Measurements from ENCODE around the gene PMF1.

Gene PMF1

DNA sequence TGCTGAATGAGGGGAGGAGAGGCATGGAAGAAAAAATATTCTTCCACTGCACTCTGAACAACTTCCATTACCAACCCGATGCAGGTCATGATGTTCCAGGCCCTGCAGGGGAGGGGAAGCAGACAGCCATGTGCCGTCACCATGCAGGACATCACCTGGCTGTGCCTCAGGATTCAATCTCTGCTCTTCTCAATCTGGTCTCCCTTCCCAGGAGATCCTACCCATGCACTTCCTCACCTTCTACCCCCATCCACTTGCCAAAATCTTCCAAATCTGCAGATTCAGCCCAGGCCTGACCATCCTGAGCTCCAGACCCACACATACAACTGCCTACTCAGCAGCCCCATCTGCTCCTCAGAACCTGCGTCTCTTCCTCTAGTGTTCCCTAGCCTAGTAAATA lies 40.8 kb downstream of the PMF1 start:
- no peaks in the 10 kb centered on the region for H3K27me3 ChIP-seq (replicated peaks; ENCODE audit: control insufficient read depth, insufficient read depth, low read length)
- no peak for DNase-seq (ENCODE audit: low read depth)
- H3K9ac ChIP-seq (ENCODE audit: low read length), result no peak overlapping the region
- H3K4me1 ChIP-seq (ENCODE audit: control insufficient read depth, insufficient read depth, low read length), result no peaks in the 10 kb centered on the region
- no peak overlapping the region for H3K4me3 ChIP-seq (ENCODE audit: low read length)
- H3K9me3 ChIP-seq (ENCODE audit: control insufficient read depth, low read length), result no peaks in the 10 kb centered on the region
- peaks cover 91% of the 10 kb centered on the region for H3K36me3 ChIP-seq (ENCODE audit: control insufficient read depth, insufficient read depth, low read length, severe bottlenecking)

DNA sequence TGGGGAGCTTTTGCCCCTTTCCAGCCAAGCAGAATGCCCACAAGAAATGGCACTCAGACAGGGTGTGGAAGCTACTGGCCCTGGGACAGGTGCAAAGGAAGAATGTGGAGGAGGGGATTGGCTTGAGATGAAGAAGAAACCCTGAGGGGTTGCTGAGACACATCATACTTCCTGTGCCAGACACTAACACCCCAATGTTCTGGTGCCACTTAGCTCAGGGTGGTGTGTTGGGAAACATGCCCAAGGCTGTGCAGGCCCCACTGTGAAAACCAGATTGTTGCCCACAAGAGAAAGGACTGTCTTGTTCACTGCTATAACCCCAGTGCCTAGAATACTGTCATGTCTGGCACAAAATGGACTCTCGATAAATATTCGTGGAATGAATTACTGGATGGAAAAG lies 44.9 kb downstream of the PMF1 start:
- no peak overlapping the region for H3K9ac ChIP-seq (ENCODE audit: low read length)

DNA sequence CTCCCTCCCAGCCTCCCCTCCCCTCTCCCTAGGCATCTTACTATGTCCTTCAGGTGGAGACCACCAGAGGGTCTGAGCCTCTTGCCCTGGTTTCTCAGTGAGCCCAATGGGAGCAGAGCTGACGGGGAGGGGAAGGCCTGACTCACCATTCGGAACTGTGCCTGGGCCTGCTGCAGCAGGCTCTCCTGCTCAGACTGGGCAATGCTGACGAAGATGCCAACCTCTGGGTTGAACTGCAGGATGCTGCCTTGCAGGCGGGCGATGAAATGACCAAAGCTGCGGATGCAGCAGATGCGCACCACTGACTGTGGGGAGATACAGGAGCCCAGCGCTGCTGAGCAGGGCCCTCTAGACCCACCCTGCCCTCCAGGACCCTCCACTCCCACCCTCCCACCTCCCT lies 46.1 kb downstream of the PMF1 start:
- DNase-seq (ENCODE audit: low read depth), result no peak
- no peak overlapping the region for H3K9ac ChIP-seq (ENCODE audit: low read length)
- no peaks in the 10 kb centered on the region for H3K9me3 ChIP-seq (ENCODE audit: control insufficient read depth, low read length)
- H3K27me3 ChIP-seq (replicated peaks; ENCODE audit: control insufficient read depth, insufficient read depth, low read length), result no peaks in the 10 kb centered on the region
- H3K36me3 ChIP-seq (ENCODE audit: control insufficient read depth, insufficient read depth, low read length, severe bottlenecking), result peaks cover 86% of the 10 kb centered on the region
- no peak overlapping the region for H3K4me3 ChIP-seq (ENCODE audit: low read length)
- H3K4me1 ChIP-seq (ENCODE audit: control insufficient read depth, insufficient read depth, low read length), result peaks cover 13% of the 10 kb centered on the region

More for the DNA sequence above, 44.9 kb downstream of the PMF1 start:
- Histone ChIP-seq H3K4me3 (ENCODE audit: low read length) (no peak overlapping the region), H3K4me1 (ENCODE audit: control insufficient read depth, insufficient read depth, low read length) (peaks cover 6% of the 10 kb centered on the region), H3K27me3 (replicated peaks; ENCODE audit: control insufficient read depth, insufficient read depth, low read length) (no peaks in the 10 kb centered on the region), H3K9me3 (ENCODE audit: control insufficient read depth, low read length) (no peaks in the 10 kb centered on the region), H3K36me3 (ENCODE audit: control insufficient read depth, insufficient read depth, low read length, severe bottlenecking) (peaks cover 86% of the 10 kb centered on the region)
- DNase-seq (ENCODE audit: low read depth), result no peak

DNA sequence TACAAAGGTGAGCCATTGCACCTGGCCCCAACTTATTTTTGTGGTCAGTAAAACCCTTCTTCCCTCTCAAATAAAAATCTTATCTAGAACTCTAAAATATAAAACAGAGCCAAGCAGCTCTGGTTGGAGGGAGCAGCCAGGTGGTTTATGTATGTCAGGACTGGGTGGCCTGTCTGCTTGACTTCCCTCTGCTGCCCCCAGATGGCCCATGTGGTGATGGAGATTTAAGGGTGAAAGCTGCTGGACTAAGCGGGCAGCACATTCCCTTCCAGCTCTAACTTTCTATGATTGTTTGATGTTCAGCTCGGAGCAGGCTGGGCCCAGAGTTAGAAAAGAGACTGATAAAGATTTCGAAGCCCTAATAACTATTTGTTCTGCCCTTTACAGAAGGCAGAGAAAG lies 47.0 kb downstream of the PMF1 start:
- Histone ChIP-seq H3K4me1 (ENCODE audit: control insufficient read depth, insufficient read depth, low read length) (peaks cover 13% of the 10 kb centered on the region), H3K4me3 (ENCODE audit: low read length) (no peak overlapping the region), H3K9me3 (ENCODE audit: control insufficient read depth, low read length) (no peaks in the 10 kb centered on the region), H3K36me3 (ENCODE audit: control insufficient read depth, insufficient read depth, low read length, severe bottlenecking) (peaks cover 85% of the 10 kb centered on the region), H3K9ac (ENCODE audit: low read length) (no peak overlapping the region), H3K27me3 (replicated peaks; ENCODE audit: control insufficient read depth, insufficient read depth, low read length) (no peaks in the 10 kb centered on the region)
- no peak for DNase-seq (ENCODE audit: low read depth)

DNA sequence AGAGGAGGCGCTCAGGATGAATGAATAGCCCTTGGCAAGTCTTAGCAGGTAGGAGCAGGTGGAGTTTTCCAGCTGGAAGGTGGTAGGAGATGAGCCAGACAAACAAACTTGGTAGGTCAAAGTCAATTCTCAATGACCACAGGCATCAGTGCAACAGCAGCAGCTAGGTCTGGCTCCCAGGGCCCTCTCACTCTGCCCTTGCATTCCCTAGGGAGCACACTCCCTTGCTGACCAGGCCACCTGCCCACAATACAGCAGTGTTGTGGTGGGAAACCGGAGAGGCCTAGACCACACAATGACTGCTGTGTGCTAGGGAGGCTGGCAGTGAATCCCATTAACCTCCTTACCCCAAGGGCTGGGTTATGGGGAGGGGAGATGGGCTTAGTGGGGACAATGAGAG lies 48.1 kb downstream of the PMF1 start:
- Histone ChIP-seq H3K4me1 (ENCODE audit: control insufficient read depth, insufficient read depth, low read length) (peaks cover 13% of the 10 kb centered on the region), H3K36me3 (ENCODE audit: control insufficient read depth, insufficient read depth, low read length, severe bottlenecking) (peaks cover 90% of the 10 kb centered on the region), H3K9me3 (ENCODE audit: control insufficient read depth, low read length) (no peaks in the 10 kb centered on the region), H3K4me3 (ENCODE audit: low read length) (no peak overlapping the region), H3K27me3 (replicated peaks; ENCODE audit: control insufficient read depth, insufficient read depth, low read length) (no peaks in the 10 kb centered on the region), H3K9ac (ENCODE audit: low read length) (no peak overlapping the region)
- no peak for DNase-seq (ENCODE audit: low read depth)

DNA sequence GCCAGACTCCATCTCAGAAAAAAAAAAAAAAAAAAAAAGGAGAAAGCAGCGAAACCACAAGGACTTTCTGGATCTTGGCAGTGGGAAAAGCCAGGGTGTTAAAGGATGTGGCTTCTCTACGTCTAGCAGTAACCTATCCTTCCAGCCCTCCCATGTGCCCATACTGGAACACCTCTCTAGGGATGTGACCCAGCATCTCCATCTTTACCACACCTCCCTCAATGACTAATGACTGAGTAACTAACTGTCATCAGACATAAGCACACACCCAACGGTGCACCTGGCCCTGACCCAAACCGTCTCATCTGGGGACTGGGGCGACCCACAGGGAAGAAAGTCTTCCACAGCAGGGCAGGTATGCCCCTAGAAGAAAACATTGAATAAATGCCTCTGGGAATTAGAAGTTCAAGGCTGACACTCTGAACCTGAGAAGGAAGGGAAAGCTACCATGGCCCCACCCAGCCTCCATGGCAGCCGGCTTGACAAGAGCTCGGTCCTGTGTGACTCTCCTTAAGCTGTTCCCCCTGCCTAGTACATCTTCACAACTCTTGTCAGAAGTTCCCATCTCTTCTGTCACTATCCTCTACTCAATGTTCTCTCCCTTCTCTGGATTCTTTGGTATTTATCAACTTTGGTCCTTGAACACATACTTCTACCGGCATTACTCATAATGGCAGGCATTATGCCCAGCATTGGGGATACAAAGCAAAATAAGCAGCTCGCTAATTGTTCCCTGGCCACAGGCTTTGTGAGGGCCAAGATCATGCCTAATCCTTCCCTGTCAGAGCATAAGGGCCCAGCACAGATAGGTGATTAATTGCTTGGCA lies 49.9 kb downstream of the PMF1 start:
- DNase-seq (ENCODE audit: low read depth), result peak; percentile 67
- H3K9me3 ChIP-seq (ENCODE audit: control insufficient read depth, low read length), result no peaks in the 10 kb centered on the region
- peak overlapping the region; percentile 35 for H3K4me3 ChIP-seq (ENCODE audit: low read length)
- no peaks in the 10 kb centered on the region for H3K27me3 ChIP-seq (replicated peaks; ENCODE audit: control insufficient read depth, insufficient read depth, low read length)
- H3K9ac ChIP-seq (ENCODE audit: low read length), result no peak overlapping the region
- H3K36me3 ChIP-seq (ENCODE audit: control insufficient read depth, insufficient read depth, low read length, severe bottlenecking), result peaks cover 90% of the 10 kb centered on the region
- peaks cover 13% of the 10 kb centered on the region for H3K4me1 ChIP-seq (ENCODE audit: control insufficient read depth, insufficient read depth, low read length)

DNA sequence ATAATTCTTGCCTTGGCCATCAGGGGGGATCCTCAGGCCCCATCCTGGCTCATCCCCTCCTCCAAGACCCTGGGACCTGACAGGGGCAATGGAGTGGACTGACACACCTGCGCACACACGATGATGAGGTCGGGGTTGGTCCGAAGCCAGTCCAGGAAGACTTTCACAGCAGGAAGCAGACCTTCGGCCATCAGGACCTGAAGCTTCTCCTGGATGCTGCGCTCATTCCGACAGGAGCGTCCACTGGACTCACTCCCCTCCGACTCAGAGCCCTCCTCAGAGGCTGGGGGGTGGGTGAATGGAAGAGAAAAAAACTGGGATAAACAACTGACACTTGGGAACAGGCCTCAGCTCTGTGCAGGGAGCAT lies 50.5 kb downstream of the PMF1 start:
- Histone ChIP-seq H3K36me3 (ENCODE audit: control insufficient read depth, insufficient read depth, low read length, severe bottlenecking) (peaks cover 90% of the 10 kb centered on the region), H3K4me3 (ENCODE audit: low read length) (no peak overlapping the region)

DNA sequence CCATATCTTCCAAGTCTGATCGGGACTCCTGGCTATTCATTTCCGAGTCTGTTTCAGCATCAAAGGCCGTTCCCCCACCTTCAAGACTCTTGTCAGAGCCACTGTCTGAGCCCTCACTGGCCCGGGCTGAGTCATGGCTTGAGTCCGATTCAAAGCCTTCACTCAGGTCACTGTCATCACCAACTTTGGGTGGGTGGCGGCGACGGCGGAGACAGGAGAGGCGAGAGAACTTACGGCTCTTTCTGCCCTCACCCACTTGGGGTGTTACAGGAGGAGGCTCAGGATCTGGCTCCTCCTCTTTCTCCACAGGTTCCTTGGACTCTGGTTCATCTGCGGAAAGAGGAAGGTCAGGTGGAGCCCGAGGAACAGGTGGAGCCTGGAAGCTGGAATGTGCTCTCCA lies 53.2 kb downstream of the PMF1 start:
- Histone ChIP-seq H3K9me3 (ENCODE audit: control insufficient read depth, low read length) (no peaks in the 10 kb centered on the region), H3K27me3 (replicated peaks; ENCODE audit: control insufficient read depth, insufficient read depth, low read length) (no peaks in the 10 kb centered on the region), H3K4me3 (ENCODE audit: low read length) (no peak overlapping the region), H3K4me1 (ENCODE audit: control insufficient read depth, insufficient read depth, low read length) (peaks cover 13% of the 10 kb centered on the region), H3K9ac (ENCODE audit: low read length) (no peak overlapping the region), H3K36me3 (ENCODE audit: control insufficient read depth, insufficient read depth, low read length, severe bottlenecking) (peaks cover 85% of the 10 kb centered on the region)
- no peak for DNase-seq (ENCODE audit: low read depth)

More for the DNA sequence above, 50.5 kb downstream of the PMF1 start:
- no peaks in the 10 kb centered on the region for H3K27me3 ChIP-seq (replicated peaks; ENCODE audit: control insufficient read depth, insufficient read depth, low read length)
- no peak overlapping the region for H3K9ac ChIP-seq (ENCODE audit: low read length)
- no peaks in the 10 kb centered on the region for H3K9me3 ChIP-seq (ENCODE audit: control insufficient read depth, low read length)
- DNase-seq (ENCODE audit: low read depth), result no peak
- peaks cover 13% of the 10 kb centered on the region for H3K4me1 ChIP-seq (ENCODE audit: control insufficient read depth, insufficient read depth, low read length)

DNA sequence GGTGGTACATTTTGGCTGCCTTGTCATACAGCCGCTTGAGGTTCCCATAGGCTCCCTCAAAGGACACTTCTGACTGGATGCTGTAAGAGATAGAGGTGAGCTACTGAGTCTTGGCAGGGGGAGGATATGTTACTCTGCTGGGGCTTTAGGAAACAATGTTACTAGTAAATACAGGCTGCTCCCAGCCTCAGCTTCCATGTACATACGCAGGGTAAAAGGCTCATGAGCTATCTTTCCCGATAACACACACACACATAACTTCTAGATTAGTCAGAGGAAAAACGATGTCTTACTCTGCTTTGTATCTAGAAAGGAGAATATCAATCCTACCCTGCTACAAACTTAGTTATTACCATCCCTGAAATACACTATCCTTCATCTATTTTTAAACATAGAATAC lies 55.5 kb downstream of the PMF1 start:
- Histone ChIP-seq H3K9me3 (ENCODE audit: control insufficient read depth, low read length) (no peaks in the 10 kb centered on the region), H3K4me1 (ENCODE audit: control insufficient read depth, insufficient read depth, low read length) (peaks cover 3% of the 10 kb centered on the region), H3K27me3 (replicated peaks; ENCODE audit: control insufficient read depth, insufficient read depth, low read length) (no peaks in the 10 kb centered on the region), H3K36me3 (ENCODE audit: control insufficient read depth, insufficient read depth, low read length, severe bottlenecking) (peaks cover 92% of the 10 kb centered on the region), H3K9ac (ENCODE audit: low read length) (no peak overlapping the region), H3K4me3 (ENCODE audit: low read length) (no peak overlapping the region)
- no peak for DNase-seq (ENCODE audit: low read depth)

DNA sequence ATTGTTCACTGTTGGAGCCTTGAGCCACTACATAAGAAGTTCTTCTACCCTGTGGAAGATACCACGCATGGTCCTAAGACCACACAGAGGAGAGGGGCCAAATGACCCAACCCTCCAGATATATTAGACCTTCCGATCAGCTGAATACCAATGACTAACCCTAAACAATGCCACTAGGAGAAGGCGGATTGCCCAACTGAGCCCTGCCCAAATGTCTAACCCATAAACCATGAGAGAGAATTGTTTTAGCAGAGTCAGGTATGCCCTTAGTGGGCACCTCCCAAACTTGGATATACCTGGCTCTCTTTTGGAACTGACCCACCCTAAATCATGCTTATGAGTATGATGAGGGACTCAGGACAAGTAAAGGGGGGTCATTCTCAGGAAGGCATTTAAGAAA lies 57.5 kb downstream of the PMF1 start:
- Histone ChIP-seq H3K36me3 (ENCODE audit: control insufficient read depth, insufficient read depth, low read length, severe bottlenecking) (peaks cover 95% of the 10 kb centered on the region), H3K9me3 (ENCODE audit: control insufficient read depth, low read length) (no peaks in the 10 kb centered on the region), H3K27me3 (replicated peaks; ENCODE audit: control insufficient read depth, insufficient read depth, low read length) (no peaks in the 10 kb centered on the region), H3K9ac (ENCODE audit: low read length) (no peak overlapping the region), H3K4me1 (ENCODE audit: control insufficient read depth, insufficient read depth, low read length) (no peaks in the 10 kb centered on the region), H3K4me3 (ENCODE audit: low read length) (no peak overlapping the region)
- DNase-seq (ENCODE audit: low read depth), result no peak

DNA sequence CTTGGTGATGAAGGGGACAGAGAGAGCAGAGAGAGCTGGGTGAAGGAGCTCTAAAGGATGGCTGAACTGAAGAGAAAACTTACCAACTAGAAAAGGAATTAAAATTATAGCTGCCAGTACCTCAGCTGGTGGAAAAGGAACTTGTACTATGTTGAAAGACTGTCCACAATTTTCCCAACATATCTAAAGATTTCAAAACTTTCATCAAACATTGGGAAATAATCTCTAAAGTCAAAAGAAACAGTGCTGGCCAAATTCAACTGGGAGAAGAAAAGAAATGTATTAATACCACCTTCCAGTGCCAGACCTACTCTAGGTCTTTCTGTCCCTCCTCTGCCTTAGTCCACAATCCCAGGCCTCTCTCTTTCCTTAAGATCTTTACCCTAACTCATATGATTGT lies 63.7 kb downstream of the PMF1 start:
- DNase-seq (ENCODE audit: low read depth), result peak; percentile 51
- H3K4me1 ChIP-seq (ENCODE audit: control insufficient read depth, insufficient read depth, low read length), result peaks cover 30% of the 10 kb centered on the region
- H3K36me3 ChIP-seq (ENCODE audit: control insufficient read depth, insufficient read depth, low read length, severe bottlenecking), result peaks cover 56% of the 10 kb centered on the region
- H3K9ac ChIP-seq (ENCODE audit: low read length), result peak overlapping the region; percentile 16
- H3K9me3 ChIP-seq (ENCODE audit: control insufficient read depth, low read length), result no peaks in the 10 kb centered on the region
- H3K4me3 ChIP-seq (ENCODE audit: low read length), result no peak overlapping the region
- no peaks in the 10 kb centered on the region for H3K27me3 ChIP-seq (replicated peaks; ENCODE audit: control insufficient read depth, insufficient read depth, low read length)

DNA sequence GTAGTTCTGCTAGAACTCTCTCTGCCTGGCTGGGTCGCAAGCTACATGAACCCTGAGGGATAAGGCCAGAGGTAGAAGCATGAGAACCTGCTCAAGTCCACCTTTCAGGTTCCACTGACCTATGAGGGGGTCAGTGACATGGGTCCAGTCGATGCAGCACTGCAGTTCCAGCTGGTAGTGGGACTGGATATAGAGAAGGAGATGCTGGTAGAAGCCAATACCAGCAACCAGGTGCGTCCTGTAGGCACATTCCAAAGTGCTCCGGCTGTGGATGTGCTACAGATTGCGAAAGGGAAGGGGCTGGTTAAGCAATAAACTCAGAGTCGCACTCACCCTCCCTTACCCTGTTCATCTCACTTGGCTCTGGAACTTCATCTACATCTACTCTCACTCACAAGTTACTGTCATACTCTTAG lies 64.2 kb downstream of the PMF1 start:
- no peaks in the 10 kb centered on the region for H3K27me3 ChIP-seq (replicated peaks; ENCODE audit: control insufficient read depth, insufficient read depth, low read length)
- H3K4me1 ChIP-seq (ENCODE audit: control insufficient read depth, insufficient read depth, low read length), result peaks cover 34% of the 10 kb centered on the region
- DNase-seq (ENCODE audit: low read depth), result peak; percentile 40
- H3K9ac ChIP-seq (ENCODE audit: low read length), result peak overlapping the region; percentile 12
- peak overlapping the region; percentile 41 for H3K4me3 ChIP-seq (ENCODE audit: low read length)
- H3K36me3 ChIP-seq (ENCODE audit: control insufficient read depth, insufficient read depth, low read length, severe bottlenecking), result peaks cover 52% of the 10 kb centered on the region
- H3K9me3 ChIP-seq (ENCODE audit: control insufficient read depth, low read length), result no peaks in the 10 kb centered on the region
